NCI-H748 treated with DMSO at 0.1 percent for 48 hours (cell line): ENCODE measurements around the gene FERMT3.
A peak's percentile ranks its signal among the peaks of the same experiment; 100 is the strongest.

Experiments used
- DNase-seq: peaks from one replicate; lab custom pipeline; 2025; lab: John Stamatoyannopoulos, UW

Gene FERMT3

GRCh38 chr11:64264371-64264852 is 57.9 kb downstream of the FERMT3 start:
- no peak for DNase-seq

DNA sequence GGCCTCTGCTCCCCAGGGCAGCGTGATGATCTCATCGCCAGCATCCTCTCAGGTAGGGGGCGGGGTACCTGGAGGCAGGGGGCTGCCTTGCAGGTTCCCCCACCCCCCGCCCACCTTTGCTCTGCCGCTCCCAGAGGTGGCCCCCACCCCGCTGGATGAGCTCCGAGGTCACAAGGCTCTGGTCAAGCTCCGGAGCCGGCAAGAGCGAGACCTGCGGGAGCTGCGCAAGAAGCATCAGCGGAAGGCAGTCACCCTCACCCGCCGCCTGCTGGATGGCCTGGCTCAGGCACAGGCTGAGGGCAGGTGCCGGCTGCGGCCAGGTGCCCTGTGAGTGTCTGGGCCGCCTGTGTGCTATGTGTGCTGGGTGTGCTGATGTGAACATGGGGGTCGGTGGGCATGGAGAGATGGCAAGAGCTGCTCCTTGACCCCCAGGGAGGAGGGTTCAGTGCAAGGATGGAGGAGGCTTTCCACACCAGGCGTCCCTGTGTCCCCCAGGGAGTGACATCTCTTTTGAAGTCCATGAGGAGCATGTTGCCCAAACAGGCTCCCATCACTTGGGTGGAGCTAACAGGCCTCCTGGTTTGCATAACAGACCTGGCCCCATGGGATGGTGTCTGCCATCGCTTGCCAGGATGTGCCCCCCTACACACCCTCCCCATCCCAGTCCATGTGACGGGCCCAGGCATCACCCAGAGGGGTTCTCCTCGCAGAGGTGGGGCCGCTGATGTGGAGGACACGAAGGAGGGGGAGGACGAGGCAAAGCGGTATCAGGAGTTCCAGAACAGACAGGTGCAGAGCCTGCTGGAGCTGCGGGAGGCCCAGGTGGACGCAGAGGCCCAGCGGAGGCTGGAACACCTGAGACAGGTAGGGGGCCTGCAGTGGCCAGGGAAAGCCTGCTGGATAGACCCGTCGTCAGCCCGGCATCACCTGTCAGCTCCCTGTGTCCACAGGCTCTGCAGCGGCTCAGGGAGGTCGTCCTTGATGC is 58.9 kb downstream of the FERMT3 start:
- DNase-seq = no peak

DNA sequence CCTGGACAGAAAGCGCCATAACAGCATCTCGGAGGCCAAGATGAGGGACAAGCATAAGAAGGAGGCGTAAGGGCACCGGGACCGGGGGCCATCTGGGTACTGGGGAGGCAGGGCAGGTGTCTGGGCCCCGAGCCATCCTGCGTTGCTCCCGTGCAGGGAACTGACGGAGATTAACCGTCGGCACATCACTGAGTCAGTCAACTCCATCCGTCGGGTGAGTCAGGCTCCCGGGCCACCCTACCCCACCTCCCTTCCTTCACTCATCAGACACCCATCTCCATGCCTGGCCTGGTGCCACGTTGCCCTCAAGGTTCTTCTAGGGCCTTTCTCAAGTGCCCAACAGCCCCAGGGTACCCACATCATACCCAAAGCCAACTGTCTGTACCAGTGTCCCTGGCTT is 59.8 kb downstream of the FERMT3 start:
- no peak for DNase-seq

- no peak for DNase-seq
These were observed 60.9 kb downstream of the FERMT3 start for GRCh38 chr11:64267207-64267945.

DNA sequence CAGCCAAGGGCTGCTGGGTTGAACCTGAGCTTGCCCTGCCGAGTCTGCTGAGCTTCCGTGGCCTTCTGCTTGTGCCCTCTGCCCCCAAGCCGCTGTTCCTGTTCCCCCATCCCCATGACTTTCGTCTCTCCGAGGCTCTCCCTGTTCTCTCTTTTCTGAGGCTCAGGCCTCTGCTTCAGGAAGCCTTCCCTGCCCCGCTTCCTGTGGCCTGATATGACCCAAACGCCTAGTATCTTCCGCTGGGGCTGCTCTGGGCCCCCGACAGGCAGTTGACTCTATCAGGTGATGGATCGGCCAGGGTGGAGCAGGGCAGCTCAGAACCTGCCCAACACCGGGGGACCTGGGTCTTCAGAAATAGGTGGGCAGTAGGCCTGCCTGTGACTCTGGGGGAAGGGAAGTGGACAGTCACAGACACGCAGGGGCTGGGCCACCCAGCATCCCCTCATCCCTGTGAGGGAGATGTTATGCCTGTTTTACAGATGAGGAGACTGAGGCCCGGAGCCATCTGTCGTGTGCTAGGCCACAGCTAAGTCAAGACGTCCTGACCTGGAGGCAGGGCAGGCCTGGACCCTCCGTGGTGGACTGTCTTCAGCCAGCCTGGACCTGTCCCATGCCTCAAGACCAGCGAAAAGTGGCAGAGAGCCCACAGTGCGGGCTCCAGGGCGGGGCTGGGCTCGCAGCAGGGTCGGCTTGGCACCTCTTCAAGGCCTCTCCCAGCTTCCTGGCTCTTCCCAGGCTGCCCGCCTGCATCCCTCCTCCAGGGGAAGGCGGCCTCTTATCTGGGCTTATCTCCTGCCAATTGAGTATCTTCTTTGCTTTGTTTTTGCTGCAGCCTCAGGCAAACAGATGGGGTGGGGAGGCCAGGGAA is 61.7 kb downstream of the FERMT3 start:
- no peak for DNase-seq

DNA sequence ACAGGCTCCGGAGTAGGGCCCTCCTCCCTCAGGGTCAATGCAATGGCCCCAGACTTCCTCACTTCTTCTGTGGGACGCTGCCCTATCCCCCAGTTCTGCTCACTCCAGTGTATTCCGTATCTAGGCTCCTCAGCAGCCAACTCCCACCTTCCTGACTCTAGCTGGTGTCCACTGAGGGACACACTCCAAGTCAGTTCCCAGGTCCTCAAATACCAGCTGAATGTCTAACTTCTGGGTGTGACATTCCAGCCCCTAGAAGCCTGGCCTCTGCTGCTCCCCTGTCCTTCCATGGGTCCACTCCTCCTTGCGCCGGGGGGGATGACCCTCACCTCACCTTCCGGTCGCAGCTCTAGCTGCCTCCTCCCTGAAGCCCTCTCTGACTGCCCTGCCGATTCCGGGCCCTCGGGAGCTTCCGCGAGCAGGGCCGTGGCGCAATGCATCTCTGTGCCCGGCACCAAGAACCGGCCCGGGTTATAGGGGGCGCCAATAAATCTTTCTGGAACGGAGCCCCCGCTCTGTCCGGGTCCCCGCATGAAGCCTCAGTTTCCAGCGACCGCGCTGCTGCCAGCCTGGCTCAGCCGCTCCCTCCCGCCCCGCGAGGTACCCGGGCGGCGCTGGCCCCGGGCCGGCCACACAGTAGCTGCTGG is 62.5 kb downstream of the FERMT3 start:
- DNase-seq = no peak

- DNase-seq = peak; percentile 98
These were observed 63.2 kb downstream of the FERMT3 start for GRCh38 chr11:64269540-64270220.
